CD4-positive, alpha-beta T cell treated with Interleukin-17A for 1 hour (primary cell): Measurements from ENCODE around the gene NVL.
"Not testable (repeated sequence)": the region's sequence is repeated elsewhere in the genome, so short reads cannot be mapped to it uniquely, and the experiment has no call there.

Experiments used
- DNase-seq: peaks from one replicate; pipeline ENCODE4 v3.0.0-alpha.2; 2020

NVL gene

GRCh38 chr1:224333939-224334786 is 4.2 kb upstream of the NVL start:
- DNase-seq: no peak

DNA sequence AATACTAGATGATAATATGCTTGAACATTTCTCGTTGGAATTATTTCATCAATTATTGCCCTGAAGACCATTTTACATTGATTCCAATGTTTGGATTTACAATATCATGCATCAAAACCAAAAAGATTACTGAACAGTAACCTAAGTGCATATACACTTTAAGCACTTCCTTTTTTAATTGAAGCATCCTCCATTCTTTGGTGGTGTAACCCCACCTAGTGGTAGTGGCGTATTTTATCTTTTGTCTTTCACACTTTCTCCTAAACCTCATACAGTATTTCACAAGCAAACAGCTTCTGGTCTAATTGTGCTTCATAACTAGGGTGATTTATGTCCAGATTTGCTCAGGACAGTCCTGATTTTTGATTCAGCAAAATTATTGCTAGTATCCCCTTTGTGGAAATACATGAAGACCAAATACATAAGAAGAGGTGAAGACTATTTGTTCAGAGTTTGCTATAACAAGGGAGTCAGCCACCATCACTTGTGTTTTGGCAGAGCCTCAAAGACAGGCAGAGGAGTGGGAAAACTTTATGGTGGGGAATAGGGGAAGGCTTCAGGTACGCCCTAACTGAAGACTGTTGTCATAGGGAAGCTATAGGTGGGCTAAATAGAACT is 3.4 kb upstream of the NVL start:
- peak; percentile 74 for DNase-seq

- no peak for DNase-seq
These were observed 1.9 kb upstream of the NVL start for GRCh38 chr1:224331824-224332223.

DNA sequence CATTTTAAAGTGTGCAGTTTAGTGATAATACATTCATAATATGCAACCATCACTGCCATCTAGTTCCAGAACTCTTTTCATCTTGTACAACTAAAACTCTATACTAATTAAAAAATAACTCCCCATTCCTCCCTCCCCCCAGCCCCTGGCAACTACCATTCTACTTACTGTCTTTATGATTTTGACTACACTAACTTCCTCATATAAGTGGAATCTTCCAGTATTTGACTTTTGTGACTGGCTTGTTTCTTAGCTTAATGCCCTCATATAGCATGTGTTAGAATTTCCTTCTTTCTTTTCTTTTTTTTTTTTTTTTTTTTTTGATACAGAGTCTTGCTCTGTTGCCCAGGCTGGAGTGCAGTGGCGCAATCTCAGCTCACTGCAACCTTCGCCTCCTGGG is 1.4 kb upstream of the NVL start:
- DNase-seq: no peak

GRCh38 chr1:224329484-224329841 is 509 bp downstream of the NVL start:
- DNase-seq: no peak

GRCh38 chr1:224328644-224329043 is 1.3 kb downstream of the NVL start:
- no peak for DNase-seq

GRCh38 chr1:224325959-224326358 is 4.0 kb downstream of the NVL start:
- DNase-seq: no peak

- no peak for DNase-seq
These were observed 8.3 kb downstream of the NVL start for GRCh38 chr1:224321706-224322105.

- no peak for DNase-seq
These were observed 12.5 kb downstream of the NVL start for GRCh38 chr1:224317383-224318045.

DNA sequence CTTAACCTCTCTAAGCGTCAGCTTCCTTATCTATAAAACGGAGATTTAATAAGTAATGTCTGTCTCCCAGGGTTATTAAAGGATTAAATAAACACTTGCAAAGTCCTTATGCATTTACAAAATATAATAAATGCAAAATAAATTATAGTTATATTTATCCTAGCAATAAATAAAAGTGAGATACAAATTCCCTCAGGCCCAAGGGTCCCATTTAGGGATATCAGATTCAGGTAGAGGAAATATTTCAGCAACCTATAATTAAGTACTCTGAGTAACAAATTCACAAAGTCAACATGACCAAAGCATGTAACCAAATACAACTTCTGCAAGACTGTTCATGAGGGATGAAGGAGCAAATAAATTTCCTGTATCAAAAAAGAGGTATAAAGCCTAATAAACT is 17.9 kb downstream of the NVL start:
- DNase-seq: no peak

DNA sequence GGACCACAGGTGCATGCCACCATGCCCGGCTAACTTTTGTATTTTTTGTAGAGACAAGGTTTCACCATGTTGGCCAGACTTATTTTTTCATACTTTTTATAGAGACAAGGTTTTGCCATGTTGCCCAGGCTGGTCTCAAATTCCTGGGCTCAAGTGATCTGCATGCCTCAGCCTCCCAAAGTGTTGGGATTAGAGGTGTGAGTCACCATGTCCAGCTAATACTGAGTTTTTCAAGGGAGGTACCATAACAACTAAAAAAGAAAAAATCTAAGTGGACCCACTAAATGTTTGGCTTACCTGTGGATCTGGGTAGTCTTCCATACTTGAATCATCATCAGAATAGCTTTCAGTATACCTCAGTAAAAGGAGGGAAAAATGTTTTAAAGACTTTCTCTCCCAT is 18.5 kb downstream of the NVL start:
- not testable (repeated sequence) for DNase-seq

GRCh38 chr1:224308064-224308463 is 21.9 kb downstream of the NVL start:
- DNase-seq: no peak

- no peak for DNase-seq
These were observed 25.2 kb downstream of the NVL start for GRCh38 chr1:224304767-224305166.

DNA sequence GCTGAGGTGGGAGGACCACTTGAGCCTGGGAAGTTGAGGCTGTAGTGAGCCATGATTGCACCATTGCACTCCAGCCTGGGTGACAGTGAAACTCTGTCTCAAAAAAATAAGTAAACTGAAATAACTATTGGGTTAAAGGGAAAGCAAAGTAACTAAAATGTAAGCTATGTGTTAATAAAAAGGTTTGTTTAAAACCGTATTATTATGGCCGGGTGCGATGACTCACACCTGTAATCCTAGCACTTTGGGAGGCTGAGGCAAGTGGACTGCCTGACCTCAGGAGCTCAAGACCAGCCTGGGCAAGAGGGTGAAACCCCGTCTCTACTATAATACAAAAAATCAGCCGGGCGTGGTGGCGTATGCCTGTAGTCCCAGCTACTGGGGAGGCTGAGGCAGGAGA is 27.0 kb downstream of the NVL start:
- no peak for DNase-seq

DNA sequence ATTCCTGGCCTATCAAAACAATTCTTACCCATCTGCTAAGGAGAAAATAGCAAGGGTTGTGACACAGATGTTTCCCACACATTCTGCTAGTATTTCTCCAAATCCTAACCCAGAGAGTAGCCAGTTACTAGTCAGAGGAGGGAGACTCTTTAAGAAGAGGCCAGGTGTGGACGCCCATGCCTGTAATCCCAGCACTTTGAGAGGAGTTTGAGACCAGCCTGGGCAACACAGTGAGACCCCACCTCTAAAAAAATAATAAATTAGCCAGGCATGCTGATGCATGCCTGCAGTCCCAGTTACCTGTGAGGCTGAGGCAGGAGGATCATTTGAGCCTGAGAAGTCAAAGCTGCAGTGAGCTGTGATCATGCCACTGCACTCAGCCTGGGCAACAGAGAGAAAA is 28.6 kb downstream of the NVL start:
- DNase-seq: no peak

DNA sequence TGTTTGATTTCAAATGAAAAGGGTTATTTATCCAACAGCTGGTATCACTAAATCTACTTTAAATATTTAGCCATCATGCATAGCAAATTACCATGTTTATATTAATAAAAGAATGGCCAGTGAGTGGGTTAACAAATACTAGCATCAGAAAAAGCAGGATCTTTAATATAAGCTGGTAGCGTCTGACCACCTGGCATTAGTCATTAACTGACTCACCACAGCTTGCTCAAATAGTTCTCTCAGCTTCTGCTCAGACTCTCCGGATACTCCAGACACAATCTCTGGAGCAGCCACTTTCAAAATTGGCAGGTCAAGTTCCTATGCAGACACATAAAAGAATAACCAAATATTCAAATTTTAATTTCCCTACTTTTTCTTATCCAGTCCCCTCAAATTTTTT is 29.6 kb downstream of the NVL start:
- no peak for DNase-seq

DNA sequence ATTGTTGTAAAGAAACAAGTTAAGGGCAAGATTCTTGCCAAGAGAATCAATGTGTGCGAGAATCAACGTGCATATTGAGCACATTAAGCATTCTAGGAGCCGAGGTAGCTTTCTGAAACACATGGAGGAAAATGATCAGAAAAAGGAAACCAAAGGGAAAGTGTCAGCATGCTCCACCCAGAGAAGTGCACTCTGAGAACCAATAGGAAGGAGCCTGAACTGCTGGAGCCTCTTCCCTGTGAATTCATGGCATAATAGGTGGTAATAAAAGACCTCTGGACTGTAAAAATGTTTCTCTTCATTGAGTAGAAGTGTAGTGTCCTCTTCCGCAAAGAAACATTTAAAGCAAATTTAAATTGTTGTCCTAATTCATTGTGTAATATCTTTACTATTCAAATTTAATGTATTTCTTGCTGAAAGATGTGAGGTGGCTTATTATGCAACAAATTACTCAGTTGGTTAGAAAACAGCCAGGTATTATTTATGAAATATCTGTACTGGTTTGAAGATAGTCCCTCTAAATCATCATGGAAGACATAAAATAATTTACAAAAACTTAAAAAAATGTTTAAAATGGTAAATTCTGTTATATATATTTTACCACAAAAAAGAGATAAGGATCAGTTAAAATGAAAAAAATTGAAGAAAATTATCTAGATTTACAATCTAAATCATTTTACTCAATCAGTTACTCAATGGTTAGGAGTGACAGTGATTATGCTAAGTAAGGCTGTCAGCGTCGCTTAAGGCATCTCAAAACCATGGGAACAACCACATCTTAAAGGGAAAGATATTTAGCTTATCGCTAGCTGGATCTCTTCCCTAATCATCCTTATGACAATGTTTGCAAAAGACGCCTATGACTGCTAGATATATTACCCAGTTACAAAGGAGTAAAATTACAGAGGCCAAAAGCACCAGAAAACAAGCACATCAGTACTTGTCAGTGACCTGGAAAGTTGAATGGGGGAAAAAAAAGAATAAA is 31.3 kb downstream of the NVL start:
- DNase-seq: no peak

DNA sequence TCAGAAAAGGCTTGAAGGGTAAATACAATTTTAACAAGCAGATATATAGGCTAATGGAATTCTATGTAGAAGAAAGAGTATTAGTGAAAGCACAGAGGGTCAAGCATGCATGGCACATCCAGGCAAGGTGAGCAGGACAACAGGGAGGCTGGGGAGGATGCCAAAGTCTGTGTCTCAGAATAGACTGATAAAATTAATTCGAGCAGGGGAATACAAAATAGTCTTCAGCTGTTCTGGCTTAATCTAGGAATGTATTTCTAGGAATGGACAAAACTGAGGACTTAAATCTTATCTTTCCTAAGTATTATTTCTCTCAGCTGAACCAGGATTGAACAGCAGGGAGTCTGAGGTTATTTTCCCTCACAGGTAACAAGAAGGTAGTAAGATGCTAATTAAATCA is 35.2 kb downstream of the NVL start:
- DNase-seq: no peak

DNA sequence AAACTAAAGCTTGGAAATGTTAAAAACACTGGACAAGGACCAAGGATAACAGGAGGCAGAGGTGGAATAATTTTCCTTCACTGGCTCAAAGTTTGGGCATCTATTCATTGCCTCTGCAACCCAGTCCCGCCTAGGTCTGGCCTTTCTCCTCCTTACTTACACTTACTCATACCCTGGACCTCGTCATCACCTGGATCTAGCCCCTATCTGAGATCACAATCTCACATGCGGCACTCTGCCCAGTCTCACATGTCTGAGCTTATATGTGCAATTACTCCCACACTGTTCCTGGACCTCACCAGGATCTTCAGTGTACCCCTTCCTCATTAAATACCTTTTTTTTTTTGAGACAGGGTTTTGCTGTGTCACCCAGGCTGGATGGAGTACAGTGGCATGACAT is 37.6 kb downstream of the NVL start:
- DNase-seq: no peak

- DNase-seq: no peak
These were observed 40.6 kb downstream of the NVL start for GRCh38 chr1:224289396-224289795.

- DNase-seq: no peak
These were observed 42.3 kb downstream of the NVL start for GRCh38 chr1:224287714-224288113.

DNA sequence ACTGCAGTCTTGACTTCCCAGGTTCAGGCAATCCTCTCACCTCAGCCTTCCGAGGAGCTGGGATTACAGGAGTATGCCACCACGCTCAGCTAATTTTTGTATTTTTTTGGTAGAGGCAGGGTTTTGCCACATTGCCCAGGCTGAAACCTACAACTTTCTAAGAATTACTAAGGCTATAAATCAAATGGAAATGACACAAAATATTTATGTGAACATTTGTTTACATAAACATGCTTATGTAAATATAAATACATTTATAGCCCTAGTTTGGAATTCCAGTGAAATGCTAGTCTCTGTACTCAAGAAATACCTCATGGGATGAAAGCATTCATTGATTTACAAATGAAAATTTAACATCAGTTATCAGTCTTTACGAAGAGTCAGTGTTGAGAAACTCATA is 47.8 kb downstream of the NVL start:
- no peak for DNase-seq
